Suprapubic skin (tissue), 4 donors: ENCODE results near the gene LTBP4. TPM values are rescaled to one million over a fixed set of nuclear protein-coding genes. Genes with fewer than 3 reads are reported as not detected.

ENCODE experiments used
- DNase-seq, 2 donors: peaks; one replicate each; pipeline ENCODE4 v3.0.0-alpha.2; 2019; ENCODE audit warnings: low spot score in 2 of 2
- H3K27ac ChIP-seq: fragments of 200-600 bp; sonication (generic); one replicate; pipeline ENCODE4 v1.5.1; 2019
- H3K27me3 ChIP-seq: fragments of 200-600 bp; sonication (generic); one replicate; pipeline ENCODE4 v1.5.1; 2019
- H3K36me3 ChIP-seq: fragments of 200-600 bp; sonication (generic); one replicate; pipeline ENCODE4 v1.5.1; 2019
- H3K4me1 ChIP-seq: fragments of 200-600 bp; sonication (generic); one replicate; pipeline ENCODE4 v1.5.1; 2019
- H3K4me3 ChIP-seq: fragments of 200-600 bp; sonication (generic); one replicate; pipeline ENCODE4 v1.5.1; 2019; ENCODE audit warnings: mild to moderate bottlenecking
- H3K9me3 ChIP-seq: fragments of 200-600 bp; sonication (generic); one replicate; pipeline ENCODE4 v1.5.1; 2019
- CTCF ChIP-seq, 2 donors: fragments of 200-600 bp in 1 of 2; fragments of 450-650 bp in 1 of 2; sonication (generic) in 1 of 2; IDR thresholded peaks; one replicate each; pipeline ENCODE4 v1.5.1; 2016 to 2019; ENCODE audit warnings: antibody characterized with exemption in 2 of 2, mild to moderate bottlenecking in 1 of 2, moderate library complexity in 1 of 2
- EP300 ChIP-seq: sonication (generic); formaldehyde crosslinking; IDR thresholded peaks from one replicate; pipeline ENCODE4 v1.6.1; 2017; ENCODE audit warnings: antibody characterized with exemption
- POLR2A ChIP-seq, 2 donors: fragments of 450-650 bp; IDR thresholded peaks; one replicate each; pipeline ENCODE4 v1.6.1; 2017; ENCODE audit warnings: antibody characterized with exemption in 2 of 2, mild to moderate bottlenecking in 2 of 2, moderate library complexity in 2 of 2
- POLR2AphosphoS5 ChIP-seq, 3 donors: sonication (generic); formaldehyde crosslinking; IDR thresholded peaks; one replicate each; pipeline ENCODE4 v1.6.1; 2017; ENCODE audit warnings: antibody characterized with exemption in 3 of 3
- WGBS: methylation state at CpG from one replicate; pipeline ENCODE4 v1.1.5; 2018; 5-methylcytosine and 5-hydroxymethylcytosine counted together
- total RNA-seq, 4 donors: library from RNA; depleted of rRNA; stranded (reverse); fragments of >200 nt; gene quantifications; one replicate each; pipeline ENCODE4 v1.1.0, GENCODE V29; 2016

The LTBP4 gene
- total RNA-seq, 4 donors from 2014 or later: 108 to 236 (median 121) TPM

- peaks cover 22% of the 10 kb centered on the region for H3K36me3 ChIP-seq
- TF ChIP-seq CTCF (IDR thresholded peaks at IDR 0.05) (no peak), EP300 (no peak), POLR2A (IDR thresholded peaks at IDR 0.05) (no peak), POLR2AphosphoS5 (IDR thresholded peaks at IDR 0.05) (no peak)
- H3K4me3 ChIP-seq: no peak overlapping the region
- WGBS: 81% methylated on average over 3 of the region's 3 CpGs
- H3K27me3 ChIP-seq: no peaks in the 10 kb centered on the region
- no peak overlapping the region for H3K27ac ChIP-seq
- no peak for DNase-seq
- H3K9me3 ChIP-seq: no peaks in the 10 kb centered on the region
- H3K4me1 ChIP-seq: peaks cover 8% of the 10 kb centered on the region
Measured at GRCh38 chr19:40632311-40633036, 31.3 kb downstream of the LTBP4 start.

GRCh38 chr19:40633207-40633606 lies 32.0 kb downstream of the LTBP4 start:
- 84% methylated on average over 5 of the region's 5 CpGs for WGBS
- Histone ChIP-seq H3K4me1 (peaks cover 8% of the 10 kb centered on the region), H3K27ac (no peak overlapping the region), H3K9me3 (no peaks in the 10 kb centered on the region), H3K4me3 (no peak overlapping the region), H3K27me3 (no peaks in the 10 kb centered on the region), H3K36me3 (peaks cover 15% of the 10 kb centered on the region)
- no peak for DNase-seq
- TF ChIP-seq EP300 (no peak), POLR2AphosphoS5 (IDR thresholded peaks at IDR 0.05) (no peak), CTCF (IDR thresholded peaks at IDR 0.05) (no peak), POLR2A (IDR thresholded peaks at IDR 0.05) (no peak)

- Histone ChIP-seq H3K4me3 (no peak overlapping the region), H3K36me3 (no peaks in the 10 kb centered on the region), H3K9me3 (no peaks in the 10 kb centered on the region), H3K27ac (no peak overlapping the region), H3K27me3 (no peaks in the 10 kb centered on the region), H3K4me1 (peaks cover 11% of the 10 kb centered on the region)
- 73% methylated on average over 1 of the region's 1 CpG for WGBS
- TF ChIP-seq POLR2AphosphoS5 (IDR thresholded peaks at IDR 0.05) (no peak), CTCF (IDR thresholded peaks at IDR 0.05) (no peak), EP300 (no peak), POLR2A (IDR thresholded peaks at IDR 0.05) (no peak)
- DNase-seq: no peak
Measured at GRCh38 chr19:40638327-40638726, 37.2 kb downstream of the LTBP4 start.

GRCh38 chr19:40639638-40639982 lies 38.4 kb downstream of the LTBP4 start:
- no peaks in the 10 kb centered on the region for H3K9me3 ChIP-seq
- no peak for DNase-seq
- H3K27me3 ChIP-seq: no peaks in the 10 kb centered on the region
- H3K36me3 ChIP-seq: no peaks in the 10 kb centered on the region
- TF ChIP-seq EP300: no peak
- TF ChIP-seq CTCF (IDR thresholded peaks at IDR 0.05): no peak
- no peak for TF ChIP-seq POLR2A (IDR thresholded peaks at IDR 0.05)
- TF ChIP-seq POLR2AphosphoS5 (IDR thresholded peaks at IDR 0.05): no peak
- H3K4me1 ChIP-seq: peaks cover 3% of the 10 kb centered on the region
- WGBS: 74% methylated on average over 6 of the region's 6 CpGs
- H3K4me3 ChIP-seq: no peak overlapping the region
- H3K27ac ChIP-seq: no peak overlapping the region

- no peaks in the 10 kb centered on the region for H3K9me3 ChIP-seq
- H3K4me3 ChIP-seq: no peak overlapping the region
- H3K4me1 ChIP-seq: peaks cover 6% of the 10 kb centered on the region
- no peak overlapping the region for H3K27ac ChIP-seq
- H3K27me3 ChIP-seq: no peaks in the 10 kb centered on the region
- no peak for TF ChIP-seq POLR2A (IDR thresholded peaks at IDR 0.05)
- TF ChIP-seq POLR2AphosphoS5 (IDR thresholded peaks at IDR 0.05): no peak
- no peak for TF ChIP-seq EP300
- no peak for TF ChIP-seq CTCF (IDR thresholded peaks at IDR 0.05)
- H3K36me3 ChIP-seq: no peaks in the 10 kb centered on the region
- DNase-seq: no peak
- WGBS: 51% methylated on average over 5 of the region's 5 CpGs
Measured at GRCh38 chr19:40640744-40641143, 39.6 kb downstream of the LTBP4 start.
